ENCODE measurements around the gene SWAP70.

SWAP70 gene

GRCh38 chr11:9710223-9710622 lies 46.3 kb downstream of the SWAP70 start:
- ATAC-seq, result no peak
- TF ChIP-seq CSRNP3 (CRISPR knock-in tag; IDR thresholded peaks at IDR 0.05), result no peak
- TF ChIP-seq ISL1 (CRISPR knock-in tag; IDR thresholded peaks at IDR 0.05), result no peak
- TF ChIP-seq PATZ1 (CRISPR knock-in tag; IDR thresholded peaks at IDR 0.05; ENCODE audit: borderline replicate concordance), result no peak
- TF ChIP-seq ZFP30 (CRISPR knock-in tag; IDR thresholded peaks at IDR 0.05), result no peak
- no peak for TF ChIP-seq ESRRG (CRISPR knock-in tag; IDR thresholded peaks at IDR 0.05)
- no peak for TF ChIP-seq GLIS3 (CRISPR knock-in tag; IDR thresholded peaks at IDR 0.05)
- no peak for TF ChIP-seq OSR1 (CRISPR knock-in tag; IDR thresholded peaks at IDR 0.05)

- TF ChIP-seq ZNF70 (CRISPR knock-in tag; IDR thresholded peaks at IDR 0.05) (no peak), CSDC2 (CRISPR knock-in tag; IDR thresholded peaks at IDR 0.05) (no peak), ISL1 (CRISPR knock-in tag; IDR thresholded peaks at IDR 0.05) (no peak), TOX (CRISPR knock-in tag; IDR thresholded peaks at IDR 0.05; ENCODE audit: borderline replicate concordance) (no peak), BACH2 (CRISPR knock-in tag; IDR thresholded peaks at IDR 0.05; ENCODE audit: borderline replicate concordance) (no peak), POU6F1 (CRISPR knock-in tag; IDR thresholded peaks at IDR 0.05; ENCODE audit: borderline replicate concordance, low read depth) (no peak)
These were observed 47.0 kb downstream of the SWAP70 start for GRCh38 chr11:9710852-9711251.

GRCh38 chr11:9711454-9712307 lies 47.8 kb downstream of the SWAP70 start:
- no peak for ATAC-seq
- TF ChIP-seq ESRRG (CRISPR knock-in tag; IDR thresholded peaks at IDR 0.05) (no peak), RARB (CRISPR knock-in tag; IDR thresholded peaks at IDR 0.05) (no peak)

More at GRCh38 chr11:9710852-9711251, 47.0 kb downstream of the SWAP70 start:
- ATAC-seq, result no peak

GRCh38 chr11:9714272-9714940 lies 50.5 kb downstream of the SWAP70 start:
- ATAC-seq, result no peak
- no peak for TF ChIP-seq PATZ1 (CRISPR knock-in tag; IDR thresholded peaks at IDR 0.05; ENCODE audit: borderline replicate concordance)
- TF ChIP-seq PPARA (CRISPR knock-in tag; IDR thresholded peaks at IDR 0.05; ENCODE audit: borderline replicate concordance), result no peak
- TF ChIP-seq CREB5 (CRISPR knock-in tag; IDR thresholded peaks at IDR 0.05; ENCODE audit: low read depth), result no peak
- no peak for TF ChIP-seq GLIS3 (CRISPR knock-in tag; IDR thresholded peaks at IDR 0.05)
- TF ChIP-seq POU6F1 (CRISPR knock-in tag; IDR thresholded peaks at IDR 0.05; ENCODE audit: borderline replicate concordance, low read depth), result no peak
- TF ChIP-seq ZNF70 (CRISPR knock-in tag; IDR thresholded peaks at IDR 0.05), result no peak
- TF ChIP-seq TOX (CRISPR knock-in tag; IDR thresholded peaks at IDR 0.05; ENCODE audit: borderline replicate concordance), result no peak
- no peak for TF ChIP-seq CSDC2 (CRISPR knock-in tag; IDR thresholded peaks at IDR 0.05)
- TF ChIP-seq ZFP30 (CRISPR knock-in tag; IDR thresholded peaks at IDR 0.05), result no peak
- no peak for TF ChIP-seq OSR1 (CRISPR knock-in tag; IDR thresholded peaks at IDR 0.05)
- no peak for TF ChIP-seq ZFP3 (CRISPR knock-in tag; IDR thresholded peaks at IDR 0.05)
- no peak for TF ChIP-seq ZNF565 (CRISPR knock-in tag; conservative IDR thresholded peaks at IDR 0.05; ENCODE audit: low read depth)
- no peak for TF ChIP-seq ISL1 (CRISPR knock-in tag; IDR thresholded peaks at IDR 0.05)
